ENCODE measurements around the gene POU2AF3. TPM values are rescaled to one million over a fixed set of nuclear protein-coding genes. Genes with fewer than 3 reads are reported as not detected.

The POU2AF3 gene
- total and polyA plus RNA-seq, 2 donors (not counting 1 experiment from before 2014, with no cell fraction given) = 0.07 to 0.17 TPM

DNA sequence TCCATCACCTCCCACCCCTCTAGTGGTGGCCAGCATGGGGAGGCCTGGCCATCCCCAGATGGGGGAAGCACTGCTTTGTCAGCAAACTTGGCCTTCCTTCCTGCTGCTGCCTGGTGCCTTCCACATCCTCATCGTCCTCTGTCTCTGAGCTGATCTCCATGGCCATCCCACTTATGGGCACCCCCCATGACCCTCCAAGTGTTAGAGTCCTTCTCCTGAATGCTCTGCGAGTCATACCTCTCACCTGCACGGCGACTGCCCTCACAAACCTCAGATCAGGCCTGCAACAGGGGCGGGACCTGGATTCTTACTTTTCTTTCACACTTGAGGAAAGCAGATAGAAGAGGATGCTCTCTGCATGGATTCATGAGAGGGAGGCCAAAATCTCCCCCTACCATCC is 56.8 kb downstream of the POU2AF3 start:
- no peak for DNase-seq (ENCODE audit: low read depth in 2 of 2)
- no peaks in the 10 kb centered on the region for H4K20me1 ChIP-seq (ENCODE audit: control insufficient read depth, extremely low read depth, insufficient read depth, low read length)
- H3K4me1 ChIP-seq (ENCODE audit: control insufficient read depth, extremely low read depth, insufficient read depth, low read length) = no peaks in the 10 kb centered on the region
- H3K9ac ChIP-seq (ENCODE audit: insufficient read depth, low read length) = no peak overlapping the region
- no peak overlapping the region for H2AFZ ChIP-seq (ENCODE audit: low read length)
- TF ChIP-seq EZH2 (IDR thresholded peaks at IDR 0.05; ENCODE audit: low read length, missing control alignments) = no peak
- TF ChIP-seq, protein P1, sequence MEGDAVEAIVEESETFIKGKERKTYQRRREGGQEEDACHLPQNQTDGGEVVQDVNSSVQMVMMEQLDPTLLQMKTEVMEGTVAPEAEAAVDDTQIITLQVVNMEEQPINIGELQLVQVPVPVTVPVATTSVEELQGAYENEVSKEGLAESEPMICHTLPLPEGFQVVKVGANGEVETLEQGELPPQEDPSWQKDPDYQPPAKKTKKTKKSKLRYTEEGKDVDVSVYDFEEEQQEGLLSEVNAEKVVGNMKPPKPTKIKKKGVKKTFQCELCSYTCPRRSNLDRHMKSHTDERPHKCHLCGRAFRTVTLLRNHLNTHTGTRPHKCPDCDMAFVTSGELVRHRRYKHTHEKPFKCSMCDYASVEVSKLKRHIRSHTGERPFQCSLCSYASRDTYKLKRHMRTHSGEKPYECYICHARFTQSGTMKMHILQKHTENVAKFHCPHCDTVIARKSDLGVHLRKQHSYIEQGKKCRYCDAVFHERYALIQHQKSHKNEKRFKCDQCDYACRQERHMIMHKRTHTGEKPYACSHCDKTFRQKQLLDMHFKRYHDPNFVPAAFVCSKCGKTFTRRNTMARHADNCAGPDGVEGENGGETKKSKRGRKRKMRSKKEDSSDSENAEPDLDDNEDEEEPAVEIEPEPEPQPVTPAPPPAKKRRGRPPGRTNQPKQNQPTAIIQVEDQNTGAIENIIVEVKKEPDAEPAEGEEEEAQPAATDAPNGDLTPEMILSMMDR (conservative IDR thresholded peaks at IDR 0.05 in 1 of 2, IDR thresholded peaks at IDR 0.05 in 1 of 2; ENCODE audit: low read depth in 1 of 2, low read length in 2 of 2) = no peak
- H3K79me2 ChIP-seq (ENCODE audit: control insufficient read depth, insufficient read depth, low read length) = no peaks in the 10 kb centered on the region
- H3K27me3 ChIP-seq (ENCODE audit: control insufficient read depth, insufficient read depth, low read length) = no peaks in the 10 kb centered on the region
- no peaks in the 10 kb centered on the region for H3K36me3 ChIP-seq (ENCODE audit: control insufficient read depth, insufficient read depth, low read length)
- no peak overlapping the region for H3K4me3 ChIP-seq (replicated peaks in 1 of 4; ENCODE audit: control extremely low read depth in 1 of 4, insufficient read depth in 1 of 4, low read depth in 3 of 4, low read length in 4 of 4)
- no peak overlapping the region for H3K4me2 ChIP-seq (ENCODE audit: extremely low read depth, insufficient read depth, low read length)
- H3K9me3 ChIP-seq (ENCODE audit: control insufficient read depth, insufficient read depth, low read depth, low read length) = no peaks in the 10 kb centered on the region
- H3K27ac ChIP-seq (ENCODE audit: insufficient read depth, low read length) = no peak overlapping the region

DNA sequence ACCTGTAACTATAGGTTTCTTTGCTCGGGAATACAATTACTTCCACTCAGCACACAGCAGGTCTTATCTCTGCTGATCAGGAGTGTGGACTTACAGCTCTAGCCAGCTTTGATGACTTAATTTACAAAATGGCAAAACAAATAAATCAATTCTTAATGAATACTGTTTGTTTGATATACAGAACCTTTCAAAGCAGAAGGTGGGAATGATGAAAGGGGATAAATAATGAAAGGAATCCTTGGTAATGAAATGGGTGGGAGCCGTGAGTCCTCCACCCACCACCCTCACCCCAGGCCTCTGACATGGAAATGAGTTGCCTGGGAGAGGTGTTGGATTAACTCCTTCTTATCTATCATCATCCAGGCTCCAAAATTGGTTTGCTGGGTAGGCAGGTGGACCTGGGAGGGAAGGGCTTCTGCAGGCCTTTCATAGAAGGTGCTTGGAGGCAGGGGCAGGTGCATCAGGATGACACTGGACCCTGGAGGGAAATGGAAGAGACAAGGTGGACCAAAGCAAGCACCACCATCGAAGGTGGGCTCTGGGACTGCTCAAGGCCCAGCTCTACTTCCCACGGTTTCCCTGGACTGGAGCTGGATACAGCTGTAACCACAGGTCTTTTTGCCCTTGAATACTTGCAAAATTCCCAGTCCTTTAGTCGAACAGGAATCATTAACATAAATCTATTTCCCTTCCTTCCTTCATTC is 57.8 kb downstream of the POU2AF3 start:
- H3K27ac ChIP-seq (ENCODE audit: insufficient read depth, low read length) = no peak overlapping the region

DNA sequence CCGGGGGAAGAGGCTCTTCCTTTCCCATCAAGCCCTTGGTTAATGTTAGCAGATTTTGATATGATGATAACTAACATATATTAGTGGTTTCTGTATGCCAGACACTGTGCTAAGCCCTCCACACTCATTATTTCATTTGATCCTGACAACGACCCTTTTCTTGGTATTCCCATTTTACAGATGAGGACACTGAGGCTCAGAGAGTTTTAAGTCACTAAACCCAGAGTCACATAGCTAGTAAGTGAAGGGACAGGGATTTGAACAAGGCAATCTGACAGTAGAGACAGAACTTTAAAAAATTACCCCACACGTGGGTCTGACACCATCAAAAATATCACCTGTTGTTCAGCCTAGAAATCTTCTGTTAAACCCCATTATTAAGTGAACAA is 58.3 kb downstream of the POU2AF3 start:
- no peaks in the 10 kb centered on the region for H3K36me3 ChIP-seq (ENCODE audit: control insufficient read depth, insufficient read depth, low read length)
- no peaks in the 10 kb centered on the region for H3K79me2 ChIP-seq (ENCODE audit: control insufficient read depth, insufficient read depth, low read length)
- H3K27ac ChIP-seq (ENCODE audit: insufficient read depth, low read length) = no peak overlapping the region
- H4K20me1 ChIP-seq (ENCODE audit: control insufficient read depth, extremely low read depth, insufficient read depth, low read length) = no peaks in the 10 kb centered on the region
- H3K4me2 ChIP-seq (ENCODE audit: extremely low read depth, insufficient read depth, low read length) = no peak overlapping the region
- H2AFZ ChIP-seq (ENCODE audit: low read length) = no peak overlapping the region
- no peak for TF ChIP-seq EZH2 (IDR thresholded peaks at IDR 0.05; ENCODE audit: low read length, missing control alignments)
- TF ChIP-seq, protein P1 (conservative IDR thresholded peaks at IDR 0.05 in 1 of 2, IDR thresholded peaks at IDR 0.05 in 1 of 2; ENCODE audit: low read depth in 1 of 2, low read length in 2 of 2) = no peak
- no peak overlapping the region for H3K4me3 ChIP-seq (replicated peaks in 1 of 4; ENCODE audit: control extremely low read depth in 1 of 4, insufficient read depth in 1 of 4, low read depth in 3 of 4, low read length in 4 of 4)
- no peaks in the 10 kb centered on the region for H3K4me1 ChIP-seq (ENCODE audit: control insufficient read depth, extremely low read depth, insufficient read depth, low read length)
- DNase-seq (ENCODE audit: low read depth in 2 of 2) = no peak
- H3K9me3 ChIP-seq (ENCODE audit: control insufficient read depth, insufficient read depth, low read depth, low read length) = no peaks in the 10 kb centered on the region
- no peaks in the 10 kb centered on the region for H3K27me3 ChIP-seq (ENCODE audit: control insufficient read depth, insufficient read depth, low read length)
- no peak overlapping the region for H3K9ac ChIP-seq (ENCODE audit: insufficient read depth, low read length)

More for the DNA sequence above, 57.8 kb downstream of the POU2AF3 start:
- Histone ChIP-seq H3K4me1 (ENCODE audit: control insufficient read depth, extremely low read depth, insufficient read depth, low read length) (no peaks in the 10 kb centered on the region), H3K9me3 (ENCODE audit: control insufficient read depth, insufficient read depth, low read depth, low read length) (no peaks in the 10 kb centered on the region), H3K4me3 (replicated peaks in 1 of 4; ENCODE audit: control extremely low read depth in 1 of 4, insufficient read depth in 1 of 4, low read depth in 3 of 4, low read length in 4 of 4) (no peak overlapping the region), H3K79me2 (ENCODE audit: control insufficient read depth, insufficient read depth, low read length) (no peaks in the 10 kb centered on the region), H3K27me3 (ENCODE audit: control insufficient read depth, insufficient read depth, low read length) (no peaks in the 10 kb centered on the region), H2AFZ (ENCODE audit: low read length) (no peak overlapping the region), H4K20me1 (ENCODE audit: control insufficient read depth, extremely low read depth, insufficient read depth, low read length) (no peaks in the 10 kb centered on the region), H3K9ac (ENCODE audit: insufficient read depth, low read length) (no peak overlapping the region), H3K36me3 (ENCODE audit: control insufficient read depth, insufficient read depth, low read length) (no peaks in the 10 kb centered on the region), H3K4me2 (ENCODE audit: extremely low read depth, insufficient read depth, low read length) (no peak overlapping the region)
- DNase-seq (ENCODE audit: low read depth in 2 of 2) = no peak
- TF ChIP-seq, protein P1 (conservative IDR thresholded peaks at IDR 0.05 in 1 of 2, IDR thresholded peaks at IDR 0.05 in 1 of 2; ENCODE audit: low read depth in 1 of 2, low read length in 2 of 2) = no peak
- no peak for TF ChIP-seq EZH2 (IDR thresholded peaks at IDR 0.05; ENCODE audit: low read length, missing control alignments)

All from fibroblast of lung (primary cell).